Progenitor cell of endocrine pancreas (in vitro differentiated cells): Measurements from ENCODE around the gene POLL. TPM values are rescaled to one million over a fixed set of nuclear protein-coding genes. Genes with fewer than 3 reads are reported as not detected.

Experiments
- DNase-seq: peaks from one replicate; pipeline ENCODE4 v3.0.0; 2021; ENCODE audit warnings: low spot score; ENCODE audit not compliant: unreplicated experiment
- H3K27ac Mint-ChIP-seq: 2 replicates; pipeline ENCODE4 v1.8.0; 2021; ENCODE audit warnings: mild to moderate bottlenecking, moderate library complexity, mixed read lengths
- H3K27me3 Mint-ChIP-seq: 2 replicates; pipeline ENCODE4 v1.8.0; 2021; ENCODE audit warnings: mixed read lengths
- H3K36me3 Mint-ChIP-seq: 2 replicates; pipeline ENCODE4 v1.8.0; 2022; ENCODE audit warnings: mixed read lengths; ENCODE audit not compliant: insufficient read depth
- H3K4me1 Mint-ChIP-seq: 2 replicates; pipeline ENCODE4 v1.8.0; 2021; ENCODE audit warnings: low read depth, mixed read lengths
- H3K4me3 Mint-ChIP-seq: 2 replicates; pipeline ENCODE4 v1.8.0; 2021; ENCODE audit warnings: low read depth, mild to moderate bottlenecking, moderate library complexity, mixed read lengths
- H3K9me3 Mint-ChIP-seq: 2 replicates; pipeline ENCODE4 v1.8.0; 2021; ENCODE audit warnings: low read depth, mixed read lengths
- CTCF ChIP-seq: fragments of 200-600 bp; sonication (generic); IDR thresholded peaks from one replicate; pipeline ENCODE4 v1.5.0; 2021; ENCODE audit warnings: antibody characterized with exemption, mild to moderate bottlenecking; ENCODE audit not compliant: unreplicated experiment
- total RNA-seq: library from RNA; stranded (reverse); gene quantifications from 2 replicates; pipeline ENCODE4 v1.2.1, GENCODE V29; 2021

POLL gene
- total RNA-seq, 1 donor from 2014 or later, result 55.9 TPM

GRCh38 chr10:101575580-101576210 is 12.4 kb downstream of the POLL start:
- TF ChIP-seq CTCF, result no peak
- H3K9me3 Mint-ChIP-seq, result peaks cover 3% of the 10 kb centered on the region
- H3K27ac Mint-ChIP-seq, result no peak overlapping the region
- peaks cover 24% of the 10 kb centered on the region for H3K27me3 Mint-ChIP-seq
- DNase-seq, result no peak
- H3K4me1 Mint-ChIP-seq, result no peaks in the 10 kb centered on the region
- H3K4me3 Mint-ChIP-seq, result no peak overlapping the region
- H3K36me3 Mint-ChIP-seq, result peaks cover 3% of the 10 kb centered on the region

GRCh38 chr10:101575091-101575490 is 13.0 kb downstream of the POLL start:
- Mint-ChIP-seq H3K4me1 (no peaks in the 10 kb centered on the region), H3K36me3 (peaks cover 3% of the 10 kb centered on the region), H3K9me3 (peaks cover 3% of the 10 kb centered on the region), H3K27ac (no peak overlapping the region), H3K4me3 (no peak overlapping the region), H3K27me3 (peaks cover 27% of the 10 kb centered on the region)
- no peak for DNase-seq
- TF ChIP-seq CTCF, result no peak

DNA sequence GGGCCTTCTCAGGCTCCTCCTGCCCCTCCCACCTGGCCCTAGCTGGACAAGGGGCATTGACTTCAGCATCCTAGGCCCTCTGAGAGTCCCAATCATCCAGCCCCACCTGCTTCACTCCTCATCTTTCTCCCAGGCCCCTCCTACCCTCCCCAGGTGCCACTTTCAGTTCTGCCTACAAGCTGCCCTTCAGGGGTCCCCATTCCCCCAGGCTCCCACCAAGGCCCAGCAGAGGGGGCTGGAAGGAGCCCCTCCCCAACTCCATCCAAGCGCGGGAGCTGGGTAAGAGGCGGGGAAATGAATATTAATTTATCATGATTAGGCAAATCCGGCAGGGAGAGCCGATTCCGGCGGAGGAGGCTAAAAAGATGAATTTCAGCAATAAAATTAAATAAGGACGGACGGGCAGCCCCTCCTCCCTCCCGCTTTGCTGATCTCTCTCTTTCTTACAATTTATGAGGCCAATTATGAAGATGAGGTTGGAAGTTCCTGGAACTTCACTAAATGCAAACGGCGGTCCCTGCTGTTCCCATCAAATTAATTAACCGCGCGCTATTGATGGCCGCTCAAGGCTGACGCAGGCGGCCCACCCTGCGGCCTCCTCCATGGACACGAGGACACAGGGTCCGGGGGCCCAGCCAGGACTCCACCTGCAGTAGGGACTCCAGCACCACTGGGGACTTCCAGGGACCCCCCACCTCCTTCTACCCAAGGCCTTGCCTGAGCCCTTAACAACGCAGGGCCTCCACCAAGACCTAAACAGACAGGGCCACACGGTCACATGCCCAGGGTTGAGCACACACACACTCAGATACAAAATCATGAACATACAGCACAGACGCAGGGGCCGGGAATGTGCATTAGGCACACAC is 13.9 kb downstream of the POLL start:
- H3K4me3 Mint-ChIP-seq, result no peak overlapping the region
- no peak for TF ChIP-seq CTCF
- H3K27me3 Mint-ChIP-seq, result peaks cover 36% of the 10 kb centered on the region
- peaks cover 3% of the 10 kb centered on the region for H3K9me3 Mint-ChIP-seq
- peaks cover 3% of the 10 kb centered on the region for H3K36me3 Mint-ChIP-seq
- H3K4me1 Mint-ChIP-seq, result peaks cover 6% of the 10 kb centered on the region
- no peak overlapping the region for H3K27ac Mint-ChIP-seq
- no peak for DNase-seq

DNA sequence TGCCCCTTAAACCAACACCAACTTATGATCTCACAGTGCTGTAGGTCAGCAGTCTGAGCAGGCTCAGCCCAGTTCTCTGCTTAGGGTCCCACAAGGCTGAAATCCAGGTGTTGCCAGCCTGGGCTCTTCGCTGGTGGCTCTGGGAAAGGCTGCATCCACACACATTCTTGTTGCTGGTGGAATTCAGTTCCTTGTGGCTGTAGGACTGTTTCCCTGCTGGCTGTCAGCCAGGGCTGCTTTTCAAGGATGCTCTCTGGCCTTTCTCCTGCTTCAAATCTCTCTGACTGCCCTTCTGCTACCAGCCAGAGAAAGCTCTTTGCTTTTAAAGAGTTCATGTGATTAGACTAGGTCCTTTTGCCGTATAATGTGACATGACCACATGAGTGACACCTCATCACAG is 15.3 kb downstream of the POLL start:
- Mint-ChIP-seq H3K9me3 (peaks cover 3% of the 10 kb centered on the region), H3K27me3 (peaks cover 47% of the 10 kb centered on the region)

GRCh38 chr10:101572126-101572525 is 15.9 kb downstream of the POLL start:
- Mint-ChIP-seq H3K27me3 (peaks cover 53% of the 10 kb centered on the region), H3K27ac (no peak overlapping the region), H3K9me3 (peaks cover 3% of the 10 kb centered on the region), H3K4me3 (no peak overlapping the region), H3K36me3 (no peaks in the 10 kb centered on the region), H3K4me1 (peaks cover 7% of the 10 kb centered on the region)
- no peak for TF ChIP-seq CTCF
- DNase-seq, result no peak

More for the DNA sequence above, 15.3 kb downstream of the POLL start:
- TF ChIP-seq CTCF, result no peak
- Mint-ChIP-seq H3K36me3 (no peaks in the 10 kb centered on the region), H3K27ac (no peak overlapping the region), H3K4me3 (no peak overlapping the region), H3K4me1 (peaks cover 6% of the 10 kb centered on the region)
- DNase-seq, result no peak
